Ammon's horn (tissue), 1 donor: ENCODE data around the gene AKAP8.
A peak's percentile ranks its signal among the peaks of the same experiment; 100 is the strongest.
"Not testable (repeated sequence)": the region's sequence is repeated elsewhere in the genome, so short reads cannot be mapped to it uniquely, and the experiment has no call there.

Experiments
- DNase-seq: peaks from one replicate; pipeline ENCODE4 v3.0.0-alpha.2; 2016; ENCODE audit warnings: low spot score

Gene AKAP8

GRCh38 chr19:15379083-15379998 lies at the start of gene AKAP8:
Gene AKAP8 (minus strand): TSS chr19:15379787. CDS start chr19:15379731, 56 bp downstream.
- peak; percentile 99 for DNase-seq

DNA sequence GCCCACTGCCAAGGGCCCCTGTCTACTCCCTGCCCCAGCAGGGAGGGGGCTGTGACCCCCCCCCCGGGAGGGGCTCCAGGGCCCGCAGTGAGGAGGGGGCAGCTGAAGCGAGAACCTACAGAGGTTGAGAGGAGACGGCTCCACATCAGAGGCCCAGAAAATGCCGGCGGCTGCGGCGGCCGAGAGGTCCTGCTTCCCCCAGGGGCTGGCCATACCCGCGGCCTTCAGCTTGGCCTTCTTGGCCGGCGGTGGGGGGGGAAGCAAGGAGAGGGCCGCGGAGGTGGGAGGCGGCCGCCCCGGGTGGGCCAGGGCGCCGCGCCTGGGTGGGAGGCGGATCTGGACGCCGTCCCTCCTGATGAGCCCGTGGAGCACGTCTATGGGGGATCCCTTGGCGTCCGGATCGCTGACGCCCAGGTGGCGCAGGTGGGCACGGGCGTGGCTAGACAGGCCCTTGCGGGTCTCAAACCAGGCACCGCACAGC lies 48.4 kb upstream of the AKAP8 start:
- DNase-seq = no peak

GRCh38 chr19:15427350-15427700 lies 47.7 kb upstream of the AKAP8 start:
- DNase-seq = no peak

DNA sequence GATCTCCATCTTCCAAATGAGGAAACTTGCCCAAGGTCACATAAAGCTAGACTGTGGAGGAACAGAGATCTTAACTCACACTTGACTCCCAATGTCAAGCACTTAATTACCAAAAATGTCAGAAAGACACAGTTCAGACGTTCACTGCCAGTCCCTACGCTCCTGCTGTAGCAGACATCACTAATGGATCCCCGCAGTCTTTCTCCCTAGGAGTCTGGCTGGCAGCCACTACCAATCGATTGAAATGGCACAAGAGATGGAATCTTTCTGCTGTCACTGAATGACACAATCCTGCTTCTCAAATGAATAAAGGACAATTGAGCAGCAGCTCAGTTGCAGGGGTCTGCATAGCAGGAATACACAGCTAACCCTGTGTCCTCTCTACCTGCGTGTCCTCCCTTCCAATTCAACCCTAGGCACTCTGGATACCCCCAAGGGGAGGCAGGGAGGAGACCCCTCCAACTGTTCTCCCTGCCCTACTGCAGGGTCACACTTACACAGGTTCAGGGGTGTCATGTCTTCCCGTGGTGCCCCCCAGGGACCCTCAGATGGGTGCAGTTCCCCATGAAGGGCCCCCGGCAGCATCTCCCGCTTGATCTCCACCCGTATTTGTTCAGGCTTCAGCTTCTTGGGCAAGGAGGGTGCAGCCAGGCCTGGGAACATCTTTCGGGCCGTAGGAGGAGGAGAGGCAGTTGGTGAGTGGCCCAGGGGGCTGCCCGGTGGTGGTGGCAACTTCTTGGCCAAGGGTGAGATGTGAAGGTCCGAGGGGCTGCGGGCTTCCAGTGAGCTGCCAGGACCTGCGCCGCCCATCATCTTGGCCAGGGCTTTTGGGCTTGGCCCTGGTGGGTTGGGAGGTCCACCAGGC lies 47.1 kb upstream of the AKAP8 start:
- no peak for DNase-seq

DNA sequence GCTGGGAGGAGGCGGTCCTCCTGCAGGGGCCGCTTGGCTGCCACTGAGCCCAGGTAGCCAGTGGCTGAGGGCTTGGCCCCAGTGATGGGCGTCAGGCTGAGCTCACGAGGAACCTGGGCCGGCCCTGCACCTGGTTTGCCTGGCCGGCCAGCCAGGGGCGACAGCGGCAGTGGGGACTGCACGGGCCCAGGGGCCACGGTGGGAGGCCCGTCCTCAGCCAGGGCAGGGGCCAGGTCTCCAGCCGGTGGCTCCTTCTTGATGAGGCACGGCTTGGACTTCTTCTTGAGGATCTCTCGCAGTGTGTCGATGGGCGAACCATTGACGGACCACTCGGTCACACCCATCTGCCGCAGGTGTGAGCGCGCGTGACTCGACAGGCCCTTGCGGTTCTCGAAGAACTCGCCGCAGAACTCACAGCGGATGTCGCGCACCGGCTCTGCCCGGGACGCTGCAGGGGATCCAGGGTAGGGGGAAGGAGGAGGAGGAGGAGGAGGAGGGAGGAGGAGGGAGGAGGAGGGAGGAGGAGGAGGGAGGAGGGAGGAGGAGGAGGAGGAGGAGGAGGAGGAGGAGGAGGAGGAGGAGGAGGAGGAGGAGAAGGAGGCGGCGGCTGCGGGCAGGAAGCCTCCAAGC lies 45.8 kb upstream of the AKAP8 start:
- DNase-seq = no peak

DNA sequence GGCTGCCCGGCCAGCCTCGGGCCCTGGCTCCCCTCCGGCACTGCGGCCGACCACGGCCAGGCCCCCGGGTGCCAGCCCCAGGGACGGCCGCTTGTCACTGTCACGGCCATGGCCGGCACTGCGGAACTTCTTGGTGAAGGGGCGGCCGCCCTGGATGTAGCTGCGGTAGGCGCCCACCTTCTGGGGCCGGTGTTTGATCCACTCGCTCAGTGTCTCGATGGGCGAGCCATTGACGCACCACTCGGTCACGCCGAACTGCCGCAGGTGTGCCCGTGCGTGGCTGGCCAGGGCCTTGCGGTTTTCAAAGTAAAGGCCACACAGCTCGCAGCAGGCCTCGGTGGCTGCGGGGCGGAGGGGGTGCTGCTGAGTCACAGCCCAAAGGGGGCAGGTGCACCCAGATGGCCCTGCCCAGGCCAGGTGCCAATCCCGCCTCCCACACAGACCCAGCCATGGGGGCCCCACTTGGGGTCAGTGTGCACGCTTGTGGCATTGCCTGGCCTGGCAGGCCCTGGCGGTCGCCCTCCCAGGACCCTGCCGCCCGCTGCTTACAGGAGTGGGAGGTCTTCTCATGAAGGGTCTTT lies 45.2 kb upstream of the AKAP8 start:
- DNase-seq = no peak

- DNase-seq = no peak
Measured at GRCh38 chr19:15424121-15424520, 44.5 kb upstream of the AKAP8 start.

DNA sequence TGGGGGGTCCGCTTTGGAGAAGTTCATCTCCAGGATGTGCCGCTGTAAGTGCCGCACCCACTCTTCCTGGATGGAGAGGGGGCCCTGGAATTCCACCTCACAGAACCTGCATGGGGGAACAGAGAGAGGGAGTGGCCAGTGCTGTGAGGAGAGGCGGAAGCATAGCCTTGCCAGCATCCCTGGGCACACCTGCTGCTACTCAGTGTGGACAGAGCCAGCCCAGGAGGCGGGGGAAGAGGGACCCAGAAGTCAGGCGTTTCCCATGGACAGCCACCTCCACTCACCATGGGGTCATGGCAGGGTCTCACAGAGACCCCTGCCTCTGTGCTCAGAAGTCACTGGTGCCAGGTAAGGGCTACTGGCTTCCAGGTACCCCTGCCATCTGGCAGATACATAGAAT lies 43.5 kb upstream of the AKAP8 start:
- DNase-seq = no peak

DNA sequence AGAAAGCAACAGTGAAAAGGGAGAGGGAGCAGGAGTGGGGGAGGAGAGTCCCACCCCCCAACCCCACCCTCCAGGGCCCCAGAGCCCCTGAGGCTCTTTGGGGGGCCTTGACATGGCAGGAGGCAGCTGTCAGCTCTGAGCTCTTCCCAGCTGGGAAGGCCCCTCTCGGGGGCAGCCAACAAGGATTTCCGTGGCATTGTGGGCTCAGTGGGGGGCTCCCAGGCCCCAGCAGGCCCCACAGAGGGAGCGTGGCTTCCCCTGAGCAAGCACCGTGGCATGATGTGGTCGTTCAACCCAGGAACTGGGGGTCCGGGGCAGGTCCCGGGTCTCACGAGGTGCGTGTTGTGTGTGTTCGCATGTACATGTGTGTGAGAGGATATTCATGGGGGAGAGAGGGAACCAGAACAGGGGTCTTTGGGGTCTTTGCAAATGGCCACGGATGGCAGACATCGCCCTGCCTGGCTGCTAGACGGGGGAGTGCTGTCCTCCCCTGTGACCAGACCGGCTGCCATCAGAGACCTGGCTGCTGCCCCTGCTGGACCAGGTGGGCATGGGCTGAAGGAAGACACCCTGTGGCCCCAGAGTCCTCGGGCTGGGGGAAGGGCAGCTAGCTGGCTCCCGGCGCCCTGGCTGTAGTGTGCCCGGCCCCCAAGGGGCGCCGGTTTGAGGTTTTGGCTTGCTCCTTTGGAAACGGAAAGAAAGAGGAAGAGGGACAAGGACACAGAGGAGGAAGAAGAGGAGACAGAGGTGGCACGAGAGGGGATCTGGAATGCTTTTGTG lies 42.9 kb upstream of the AKAP8 start:
- no peak for DNase-seq

DNA sequence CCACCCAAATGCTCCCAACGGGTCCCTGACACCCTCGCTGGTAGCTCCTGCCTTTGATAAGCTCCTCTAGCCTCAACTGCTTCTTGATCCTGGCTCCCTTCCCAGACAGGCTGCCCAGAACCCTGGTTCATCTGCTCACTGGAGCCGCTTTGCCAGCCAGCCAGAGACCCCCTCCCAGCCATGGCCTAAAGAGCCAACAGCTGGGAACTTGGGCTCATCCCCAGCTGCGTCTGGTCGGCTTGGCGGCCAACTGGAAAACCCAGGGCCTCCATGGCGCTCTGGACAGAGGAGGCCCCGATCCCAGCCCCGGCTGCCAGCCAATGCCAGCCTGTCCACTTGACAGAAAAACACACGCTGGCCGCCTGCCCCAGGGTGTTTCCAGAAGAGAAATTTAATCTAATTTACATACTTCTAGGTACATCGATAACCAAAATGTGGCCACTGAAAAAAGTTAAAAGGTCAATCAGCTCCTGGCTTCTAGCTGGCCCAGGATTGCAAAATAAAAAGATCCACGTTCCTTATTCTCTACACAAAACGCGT lies 42.2 kb upstream of the AKAP8 start:
- peak; percentile 83 for DNase-seq

DNA sequence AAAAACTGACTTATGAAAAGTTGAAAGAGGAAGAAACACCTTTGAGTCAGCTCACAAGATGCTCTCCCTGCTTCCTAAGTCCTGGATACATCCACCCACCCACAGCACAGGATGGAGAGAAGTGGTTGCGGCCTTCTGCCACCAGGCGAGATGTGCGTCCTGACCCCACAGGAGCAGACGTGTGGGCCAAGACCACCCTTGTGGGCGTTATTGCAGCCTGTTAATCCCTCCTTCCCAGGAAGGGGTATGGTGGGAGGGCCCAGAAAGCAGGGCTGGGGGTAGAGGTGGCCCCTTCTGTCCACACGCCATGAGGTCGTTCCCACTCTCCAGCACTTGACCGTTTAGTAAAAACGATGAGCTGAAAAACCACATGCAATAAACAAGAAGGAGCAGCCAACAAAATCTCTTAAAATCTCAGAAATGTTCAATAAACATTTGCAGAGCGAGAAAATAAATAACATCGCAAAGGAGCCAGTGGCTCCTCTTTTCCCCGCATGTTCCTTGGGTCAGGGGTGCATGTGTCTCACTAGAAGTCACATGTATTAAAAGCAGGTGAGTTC lies 41.6 kb upstream of the AKAP8 start:
- no peak for DNase-seq

- DNase-seq = no peak
Measured at GRCh38 chr19:15419413-15420025, 39.9 kb upstream of the AKAP8 start.

GRCh38 chr19:15418579-15419412 lies 39.2 kb upstream of the AKAP8 start, which contains the start of gene AKAP8L:
Gene AKAP8L (minus strand): TSS chr19:15418988. CDS start chr19:15418923, 65 bp downstream.
- peak; percentile 98 for DNase-seq

GRCh38 chr19:15418231-15418578 lies 38.6 kb upstream of the AKAP8 start:
- no peak for DNase-seq

DNA sequence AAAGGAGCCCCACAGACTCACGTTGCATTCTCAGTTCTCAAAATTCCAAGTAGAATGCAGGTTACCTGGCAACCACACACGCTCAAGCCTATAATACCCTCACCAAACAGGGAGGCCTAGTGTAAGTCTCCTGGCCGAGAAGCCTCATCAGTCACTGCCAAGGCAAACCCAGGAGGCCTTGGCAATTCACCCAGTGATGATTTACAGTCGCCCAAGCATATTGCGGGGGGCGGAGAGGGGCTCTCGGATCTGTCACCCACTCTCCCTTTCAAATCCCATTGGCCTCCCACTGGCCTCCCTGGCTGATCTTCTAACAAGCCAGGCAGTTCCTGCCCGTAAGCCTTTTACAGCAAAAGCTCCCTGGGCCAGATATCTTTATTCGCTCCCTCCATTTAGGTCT lies 38.1 kb upstream of the AKAP8 start:
- no peak for DNase-seq

DNA sequence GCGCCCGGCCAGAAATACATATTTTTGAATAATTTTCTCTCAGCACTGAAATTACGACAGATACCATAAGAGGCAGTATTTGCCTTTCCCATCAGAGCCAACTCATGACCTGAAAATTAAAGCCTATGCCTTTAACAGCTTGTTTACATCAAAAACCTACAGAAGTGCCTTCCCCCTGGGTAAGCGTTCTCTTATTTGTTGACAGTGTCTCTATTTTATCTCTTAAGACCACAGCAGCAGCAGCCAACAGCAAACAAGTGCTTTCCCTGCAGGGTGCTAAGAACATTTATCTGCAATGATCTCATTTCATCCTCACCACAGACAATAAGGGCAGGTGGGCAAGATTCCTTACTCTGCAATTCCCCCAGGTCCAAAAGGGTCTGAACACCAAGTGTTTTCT lies 33.2 kb upstream of the AKAP8 start:
- DNase-seq = no peak

DNA sequence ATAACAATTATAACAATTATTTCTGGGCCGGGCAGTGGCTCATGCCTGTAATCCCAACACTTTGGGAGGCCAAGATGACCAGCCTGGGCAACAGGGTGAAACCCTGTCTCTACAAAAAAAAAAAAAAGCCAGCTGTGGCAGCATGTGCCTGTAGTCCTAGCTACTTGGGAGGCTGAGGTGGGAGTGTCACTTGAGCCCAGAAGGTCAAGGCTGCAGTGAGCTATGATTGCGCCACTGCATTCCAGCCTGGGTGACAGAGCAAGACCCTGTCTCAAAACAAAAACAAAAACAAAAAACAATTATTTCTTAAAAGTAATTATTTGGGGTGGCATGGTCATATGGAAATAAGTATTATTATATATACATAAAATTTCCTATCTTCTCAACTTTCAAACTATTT lies 31.8 kb upstream of the AKAP8 start:
- DNase-seq = not testable (repeated sequence)

DNA sequence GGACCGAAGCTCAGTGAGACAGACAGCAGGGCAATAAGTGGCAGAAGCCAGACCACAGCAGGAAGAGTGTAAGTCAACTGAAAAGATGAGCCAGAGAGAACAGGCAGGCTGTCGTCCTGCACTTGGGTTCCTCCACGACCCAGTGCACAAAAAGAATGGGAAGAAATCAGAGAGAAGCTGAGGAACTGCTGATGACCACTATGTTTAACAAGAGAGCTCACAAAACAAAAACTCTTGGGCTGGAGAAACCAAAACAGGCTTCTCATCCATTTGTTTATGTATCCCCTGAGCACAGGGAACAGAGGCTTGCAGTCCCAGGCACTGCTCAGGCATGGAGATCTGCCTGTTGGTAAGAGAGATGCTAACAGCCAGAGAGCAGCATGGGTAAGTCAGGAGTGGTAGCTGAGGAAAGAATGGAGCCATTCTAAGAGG lies 25.2 kb upstream of the AKAP8 start:
- DNase-seq = peak; percentile 64

DNA sequence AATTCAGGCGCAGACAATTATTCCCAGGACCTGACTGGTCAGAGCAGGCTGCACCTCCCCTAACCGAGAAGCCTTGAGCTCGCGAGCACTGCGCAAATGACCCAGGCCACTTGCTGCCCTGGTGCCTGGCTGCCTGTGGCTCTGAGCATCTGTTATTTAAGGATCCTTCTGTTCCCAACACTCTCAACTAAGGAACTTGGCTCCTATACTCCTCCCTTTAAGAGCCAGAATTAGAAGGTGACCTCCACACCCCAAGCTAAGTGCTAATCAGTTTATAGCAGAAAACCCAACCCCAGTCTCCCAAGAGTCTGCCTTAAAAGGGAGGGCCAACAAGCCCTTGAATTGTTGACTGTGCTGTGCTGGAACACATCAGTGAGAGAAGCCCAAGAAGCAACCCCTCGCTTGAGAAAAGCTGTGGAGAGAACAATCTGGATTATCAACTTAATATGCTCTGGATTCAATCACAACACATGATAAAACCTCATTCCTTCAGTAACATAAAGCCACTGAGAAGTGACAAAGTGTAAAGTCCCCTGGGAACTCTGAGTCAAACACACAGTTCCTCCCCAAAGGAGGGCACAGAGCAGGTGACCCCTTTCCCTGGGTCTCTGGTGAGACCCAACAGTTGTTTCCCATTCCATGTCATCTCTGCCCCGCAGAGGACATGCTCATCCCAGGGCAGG lies 24.7 kb upstream of the AKAP8 start:
- DNase-seq = no peak
